Measurements from ENCODE around the gene SS18L1.

Gene SS18L1

GRCh38 chr20:62120365-62120762, 23.2 kb upstream of the SS18L1 start:
- no peak for DNase-seq

DNA sequence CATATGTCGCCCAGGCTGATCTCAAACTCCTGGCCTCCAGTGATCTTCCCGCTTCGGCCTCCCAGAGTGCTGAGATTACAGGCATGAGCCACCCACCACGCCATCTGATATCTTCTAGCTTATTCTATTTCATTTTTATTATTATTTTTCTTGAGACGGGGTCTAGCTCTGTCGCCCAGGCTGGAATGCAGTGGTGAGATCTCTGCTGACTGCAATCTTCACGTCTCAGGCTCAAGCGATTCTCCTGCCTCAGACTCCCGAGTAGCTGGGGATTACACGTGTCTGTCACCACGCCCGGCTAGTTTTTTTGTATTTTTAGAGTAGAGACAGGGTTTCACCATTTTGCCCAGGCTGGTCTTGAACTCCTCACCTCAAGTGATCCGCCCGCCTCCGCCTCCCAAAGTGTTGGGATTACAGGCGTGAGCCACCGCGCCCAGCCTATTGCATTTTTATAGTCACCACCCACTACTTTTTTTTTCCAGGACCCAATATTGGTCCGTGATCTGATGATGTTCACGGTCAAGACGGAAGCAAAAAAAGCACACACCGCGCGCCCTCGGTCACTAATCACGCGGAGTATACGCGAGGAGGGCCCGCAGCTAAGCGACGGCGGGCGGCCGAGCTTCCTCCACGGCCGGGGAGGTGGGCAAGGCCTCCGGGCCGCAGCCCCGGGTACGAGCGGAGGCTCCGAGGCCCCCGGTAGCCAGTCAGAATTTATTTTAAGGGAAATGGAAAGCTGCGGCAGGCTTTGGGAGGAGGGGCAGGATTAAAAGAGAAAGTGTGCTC, 22.4 kb upstream of the SS18L1 start:
- DNase-seq = no peak

DNA sequence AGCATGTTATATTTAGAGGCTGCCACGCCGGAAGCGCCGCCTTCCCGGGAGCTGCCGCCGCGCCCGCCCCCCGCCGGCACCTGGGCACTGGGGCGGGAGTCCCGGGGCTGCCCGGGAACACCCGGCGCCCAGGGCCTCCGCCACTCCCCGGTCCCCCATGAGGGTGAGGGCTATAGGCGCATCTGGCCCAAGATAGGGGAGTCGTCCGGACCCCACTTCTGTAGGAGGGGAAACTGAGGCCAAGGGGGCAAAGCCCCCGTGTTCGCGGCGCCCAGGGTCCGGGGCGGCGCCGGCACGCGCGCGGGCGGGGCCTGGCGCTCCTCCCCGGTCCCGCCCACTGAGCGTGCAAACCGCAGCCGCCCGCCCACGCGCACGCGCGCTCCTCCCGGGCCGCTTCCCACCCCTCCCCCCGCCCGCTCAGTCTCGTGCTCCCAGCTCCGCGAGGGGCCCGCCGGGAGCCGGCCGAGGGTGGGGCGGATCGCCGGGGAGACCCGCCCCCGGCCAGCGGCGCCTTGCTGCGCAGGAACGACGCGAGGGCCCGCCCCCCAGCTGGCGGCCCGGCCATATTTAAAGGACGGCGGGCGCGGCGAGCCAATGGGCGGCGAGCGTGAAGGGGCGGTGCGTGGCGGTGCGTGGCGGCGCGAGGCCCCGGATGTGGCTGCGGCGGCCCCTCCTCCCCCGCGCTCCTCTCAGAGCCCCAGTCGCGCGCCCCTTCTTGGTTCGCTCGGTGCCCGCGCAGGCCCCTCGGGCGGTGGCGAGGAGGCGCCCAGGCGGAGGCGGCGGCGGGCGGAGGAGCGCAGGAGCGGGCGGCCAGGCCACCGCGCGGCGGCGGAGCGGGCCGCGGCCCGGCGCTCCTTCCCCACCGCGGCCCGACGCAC, 21.6 kb upstream of the SS18L1 start, which contains the start of gene LSM14B:
Gene LSM14B, plus strand, starts transcription at position 700 of the 878 bp plus-strand sequence. CDS start 192 bp downstream, outside the sequence.
- peak; percentile 96 to 99 for DNase-seq

DNA sequence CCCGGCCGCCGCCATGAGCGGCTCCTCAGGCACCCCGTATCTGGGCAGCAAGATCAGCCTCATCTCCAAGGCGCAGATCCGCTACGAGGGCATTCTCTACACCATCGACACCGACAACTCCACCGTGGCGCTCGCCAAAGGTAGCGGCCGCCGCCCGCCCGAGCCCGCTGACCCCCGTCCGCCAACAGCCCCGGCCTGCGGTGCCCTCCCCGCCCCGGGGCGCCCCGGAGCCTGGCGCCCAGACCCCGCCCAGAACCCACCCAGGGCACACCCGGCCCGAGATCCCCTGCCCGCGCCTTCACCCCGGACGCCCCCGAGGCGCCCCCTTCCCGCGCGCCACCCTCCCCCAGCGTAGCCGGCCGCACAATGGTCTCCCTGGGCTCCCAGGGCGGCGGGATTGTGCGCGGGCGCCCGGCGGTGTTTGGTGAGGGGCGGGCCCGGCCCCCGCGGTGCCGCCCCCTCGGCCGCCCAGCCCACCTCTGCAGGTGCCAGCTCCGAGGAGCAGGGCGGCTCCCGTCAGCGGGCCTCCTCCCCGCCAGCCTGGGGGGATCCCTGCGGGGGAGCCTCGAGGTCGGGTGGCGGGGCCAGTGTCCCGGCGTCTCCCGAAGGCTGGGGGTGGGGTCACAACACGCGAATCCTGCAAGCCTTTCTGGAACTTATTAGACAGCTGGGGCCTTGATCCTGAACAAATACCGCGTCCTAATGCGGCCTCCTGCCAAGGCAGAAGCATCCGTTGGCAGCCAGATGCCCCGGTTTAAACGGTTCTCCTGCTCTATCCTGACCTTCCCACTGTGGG, 20.7 kb upstream of the SS18L1 start:
- no peak for DNase-seq

GRCh38 chr20:62123450-62124118, 20.0 kb upstream of the SS18L1 start:
- DNase-seq = no peak

DNA sequence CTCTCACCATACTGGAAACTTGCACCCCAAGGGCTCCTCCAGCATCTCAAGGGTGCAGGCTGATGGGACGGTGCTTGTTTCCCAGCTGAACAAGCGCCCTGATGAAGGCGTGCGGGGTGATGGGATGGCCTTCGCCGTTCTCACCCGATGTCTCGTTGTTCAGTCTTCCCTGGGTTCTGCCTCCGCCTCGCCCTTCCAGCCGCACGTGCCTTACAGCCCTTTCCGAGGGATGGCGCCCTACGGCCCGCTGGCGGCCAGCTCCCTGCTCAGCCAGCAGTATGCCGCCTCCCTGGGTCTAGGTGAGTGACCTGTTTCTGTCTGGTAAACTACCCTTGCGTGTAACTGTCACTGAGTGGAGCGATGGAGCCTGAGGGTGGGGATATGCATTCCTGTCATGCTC, 17.4 kb upstream of the SS18L1 start:
- no peak for DNase-seq

GRCh38 chr20:62127799-62128198, 15.8 kb upstream of the SS18L1 start:
- no peak for DNase-seq

DNA sequence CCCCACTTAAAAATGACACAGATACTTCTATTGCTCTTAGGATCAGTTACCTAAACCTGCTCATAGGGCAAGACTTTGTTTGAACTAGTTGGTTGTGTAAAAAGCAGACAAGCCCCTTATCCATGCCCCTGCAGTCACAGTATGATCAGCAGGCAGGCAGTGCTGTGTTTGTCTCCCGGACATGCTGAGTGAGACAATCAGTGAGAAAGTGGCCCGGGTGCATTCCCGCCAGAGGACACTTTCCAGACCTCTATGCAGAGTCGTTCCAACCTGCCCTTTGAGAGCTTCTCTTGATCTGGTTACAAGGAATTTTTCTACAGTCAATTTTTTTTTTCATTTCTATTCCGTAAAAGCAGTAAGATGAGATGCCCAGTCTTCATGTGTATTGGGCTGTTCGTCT, 15.1 kb upstream of the SS18L1 start:
- DNase-seq = no peak

- DNase-seq = no peak
These were observed 13.6 kb upstream of the SS18L1 start for GRCh38 chr20:62129731-62130531.

- DNase-seq = no peak
These were observed 11.8 kb upstream of the SS18L1 start for GRCh38 chr20:62131560-62132320.

GRCh38 chr20:62132421-62132820, 11.1 kb upstream of the SS18L1 start:
- DNase-seq = no peak

DNA sequence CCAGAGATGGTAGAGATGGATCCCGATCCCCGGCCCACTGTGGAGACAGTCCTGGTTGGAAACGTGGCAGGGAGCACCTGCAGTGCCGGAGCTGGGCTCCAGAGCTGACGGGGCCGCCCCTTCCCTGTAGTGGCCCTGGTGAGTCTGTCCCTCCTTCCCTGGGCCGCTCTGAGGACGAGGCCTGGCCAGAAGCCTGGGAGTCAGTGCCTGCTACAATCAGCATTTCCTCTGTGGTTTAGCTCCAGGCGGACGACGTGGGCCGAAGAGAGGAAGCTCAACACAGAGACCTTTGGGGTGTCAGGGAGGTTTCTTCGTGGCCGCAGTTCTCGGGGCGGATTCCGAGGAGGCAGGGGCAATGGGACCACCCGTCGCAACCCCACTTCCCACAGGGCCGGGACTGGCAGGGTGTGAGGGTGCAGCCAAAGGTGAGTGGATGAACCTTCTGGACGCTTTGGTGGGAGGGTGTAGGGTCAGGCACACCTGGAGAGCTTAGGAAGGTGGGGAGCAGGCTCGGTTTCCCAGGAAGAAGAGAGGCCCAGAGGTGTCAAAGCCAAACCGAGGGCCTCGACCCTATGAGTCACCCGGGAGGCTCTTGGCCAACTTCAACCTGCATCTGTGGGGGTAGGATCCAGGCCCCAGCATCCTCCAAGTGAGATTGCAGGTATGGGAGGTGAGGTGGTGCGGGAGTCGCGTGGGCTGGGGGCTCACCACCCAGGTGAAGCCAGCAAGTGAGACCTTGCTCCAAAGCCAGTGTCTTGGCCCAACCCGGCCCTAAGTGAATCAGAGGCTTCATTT, 10.3 kb upstream of the SS18L1 start:
- DNase-seq = no peak

DNA sequence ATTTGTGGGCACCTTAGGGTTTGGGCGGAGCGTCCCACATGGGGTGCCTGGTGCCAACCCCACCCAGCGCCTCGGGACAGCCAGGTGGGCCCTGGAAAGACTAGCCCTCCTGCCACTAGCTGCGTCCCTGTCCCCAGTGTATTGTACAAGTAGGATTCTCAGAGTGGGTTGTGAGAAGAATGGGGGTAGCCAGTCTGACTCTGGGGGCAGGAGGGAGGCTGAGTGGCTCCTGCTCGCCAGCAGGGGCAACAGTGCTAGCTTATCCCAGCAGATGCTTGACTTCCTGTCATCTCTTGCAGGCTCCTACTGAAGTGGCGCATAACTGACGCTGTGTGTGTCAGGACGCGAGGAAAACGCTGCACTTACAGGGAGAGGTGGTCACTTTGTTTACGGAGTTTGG, 9.7 kb upstream of the SS18L1 start:
- DNase-seq = no peak

DNA sequence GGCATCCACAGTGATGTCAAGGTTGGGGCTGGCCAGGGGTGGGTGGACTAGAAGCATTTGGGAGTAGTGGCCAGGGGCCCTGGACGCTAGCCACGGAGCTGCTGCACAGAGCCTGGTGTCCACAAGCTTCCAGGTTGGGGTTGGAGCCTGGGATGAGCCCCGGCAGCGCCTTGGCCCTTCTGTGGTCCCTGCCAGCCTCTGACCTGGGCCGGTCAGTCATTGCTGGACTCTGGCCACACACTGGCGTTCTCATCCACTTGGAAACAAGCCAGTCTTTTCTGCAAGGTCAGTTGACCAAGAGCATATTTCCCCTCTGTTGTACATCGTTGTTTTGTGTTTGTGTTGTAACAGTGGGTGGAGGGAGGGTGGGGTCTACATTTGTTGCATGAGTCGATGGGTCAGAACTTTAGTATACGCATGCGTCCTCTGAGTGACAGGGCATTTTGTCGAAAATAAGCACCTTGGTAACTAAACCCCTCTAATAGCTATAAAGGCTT, 8.8 kb upstream of the SS18L1 start:
- no peak for DNase-seq

GRCh38 chr20:62135573-62136266, 7.8 kb upstream of the SS18L1 start:
- DNase-seq = no peak

DNA sequence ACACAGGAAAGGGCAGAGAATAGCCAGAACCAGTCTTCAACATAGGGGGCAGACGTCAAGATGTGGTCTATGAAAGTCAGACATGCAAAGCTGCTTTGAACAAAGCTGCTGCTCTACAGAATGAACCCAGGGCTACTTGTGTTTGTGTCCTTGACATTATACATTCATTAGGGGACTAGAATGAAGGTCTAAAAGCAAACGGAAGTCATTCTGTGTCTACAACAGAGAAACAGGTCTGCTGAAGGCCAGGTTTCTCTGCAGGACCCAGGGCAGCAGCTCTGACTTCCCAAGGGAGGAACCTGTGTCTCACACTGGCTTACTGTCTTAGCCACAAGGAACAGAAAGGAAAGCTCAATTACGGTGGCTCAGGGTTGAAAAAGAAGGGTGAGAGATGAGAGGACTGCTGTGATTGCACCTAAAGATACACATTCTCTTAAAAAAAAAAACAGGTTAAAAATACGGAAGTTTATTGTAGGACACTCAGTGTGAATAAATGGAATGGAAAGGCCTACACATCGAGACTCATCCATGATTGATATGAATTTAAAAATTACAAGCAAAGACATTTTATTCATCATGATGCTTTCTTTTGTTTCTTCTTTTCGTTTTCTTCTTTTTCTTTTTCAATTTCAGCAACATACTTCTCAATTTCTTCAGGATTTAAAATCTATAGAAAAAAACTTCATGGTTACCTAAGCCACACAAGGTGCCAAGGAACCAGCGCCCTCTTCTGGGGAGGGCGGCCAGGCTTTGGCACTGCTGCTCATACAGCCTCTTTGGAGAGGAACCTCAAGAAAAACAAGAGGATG, 7.1 kb upstream of the SS18L1 start:
- DNase-seq = peak in 1 of 2 donors; percentile 54

GRCh38 chr20:62137092-62137384, 6.5 kb upstream of the SS18L1 start:
- DNase-seq = no peak

- DNase-seq = no peak
These were observed 5.9 kb upstream of the SS18L1 start for GRCh38 chr20:62137478-62138203.

Measured in stimulated activated CD4-positive, alpha-beta T cell treated with anti-CD3 and anti-CD28 coated beads, Interleukin-2, amount 100 ng/mL, for 48 hours (primary cell).